PC-9 (cell line): ENCODE data around the gene USP2. TPM values are rescaled to one million over a fixed set of nuclear protein-coding genes. Genes with fewer than 3 reads are reported as not detected.

ENCODE experiments used
- BruUV-seq: library from RNA; stranded (reverse); fragments of 400-500 nt; replicated peaks from 2 replicates; lab custom pipeline; 2021; lab: Mats Ljungman, UMichigan
- CTCF ChIA-PET: fragments of 300-600 bp; sonication (Branson Sonifier 250); formaldehyde crosslinking; loops from one replicate; lab custom pipeline; 2022; ENCODE audit warnings: antibody characterized with exemption; lab: Charles Lee
- POLR2A ChIA-PET: fragments of 300-600 bp; sonication (Branson Sonifier 250); formaldehyde crosslinking; loops from one replicate; lab custom pipeline; 2022; ENCODE audit warnings: antibody characterized with exemption; ENCODE audit not compliant: unreplicated experiment; lab: Charles Lee
- DNase-seq, 2 experiments: peaks; one replicate each; pipeline versions ENCODE4 v3.0.0 to v3.0.0-alpha.2; 2015 to 2022; ENCODE audit warnings: mixed read lengths in 1 of 2
- H2AFZ ChIP-seq: fragments of 200-600 bp; sonication (generic); 2 replicates; pipeline ENCODE4 v1.8.1; 2017; ENCODE audit warnings: antibody characterized with exemption
- H3F3A ChIP-seq: fragments of 200-600 bp; sonication (generic); 2 replicates; pipeline ENCODE4 v1.8.1; 2017; ENCODE audit warnings: antibody characterized with exemption, mild to moderate bottlenecking, low read depth; ENCODE audit not compliant: insufficient read depth
- H3K27ac ChIP-seq: fragments of 200-600 bp; sonication (generic); 2 replicates; pipeline ENCODE4 v1.6.1; 2016; ENCODE audit warnings: mixed run types
- H3K27me3 ChIP-seq: fragments of 200-600 bp; sonication (generic); 2 replicates; pipeline ENCODE4 v1.6.1; 2016; ENCODE audit warnings: low read depth, mixed run types; ENCODE audit not compliant: insufficient read depth
- H3K36me3 ChIP-seq: fragments of 200-600 bp; sonication (generic); 2 replicates; pipeline ENCODE4 v1.6.1; 2016; ENCODE audit warnings: low read depth, mixed run types
- H3K4me1 ChIP-seq: fragments of 200-600 bp; sonication (generic); replicated peaks from 2 replicates; pipeline ENCODE4 v1.6.1; 2016; ENCODE audit warnings: mixed run types; ENCODE audit not compliant: insufficient read depth
- H3K4me2 ChIP-seq: fragments of 200-600 bp; sonication (generic); 2 replicates; pipeline ENCODE4 v1.6.1; 2017; ENCODE audit warnings: mixed run types
- H3K4me3 ChIP-seq: fragments of 200-600 bp; sonication (generic); 2 replicates; pipeline ENCODE4 v1.6.1; 2016; ENCODE audit warnings: mixed run types
- H3K79me2 ChIP-seq: fragments of 200-600 bp; sonication (generic); 2 replicates; pipeline ENCODE4 v1.6.1; 2017; ENCODE audit warnings: low read depth, mixed run types
- H3K9me2 ChIP-seq: fragments of 200-600 bp; sonication (generic); 2 replicates; pipeline ENCODE4 v1.8.1; 2017; ENCODE audit warnings: mild to moderate bottlenecking; ENCODE audit not compliant: insufficient read depth
- H3K9me3 ChIP-seq: fragments of 200-600 bp; sonication (generic); 2 replicates; pipeline ENCODE4 v1.8.1; 2016; ENCODE audit warnings: low read depth; ENCODE audit not compliant: insufficient read depth
- H4K20me1 ChIP-seq: fragments of 200-600 bp; sonication (generic); 2 replicates; pipeline ENCODE4 v1.8.1; 2017; ENCODE audit not compliant: insufficient read depth
- EZH2 ChIP-seq: fragments of 200-600 bp; sonication (generic); IDR thresholded peaks from 2 replicates; pipeline ENCODE4 v1.8.0; 2017; ENCODE audit warnings: antibody characterized with exemption, low read depth
- intact Hi-C: fragments of 100-400 bp; cut with micrococcal nuclease; formaldehyde crosslinking; loops from one replicate; pipeline ENCODE4 v1.10.0; 2022; ENCODE audit not compliant: unreplicated experiment
- total RNA-seq: library from RNA; stranded (reverse); gene quantifications from 2 replicates; pipeline ENCODE4 v1.2.3, GENCODE V29; 2021
- TF ChIP-seq, protein P1 (sequence below): fragments of 200-600 bp; sonication (generic); conservative IDR thresholded peaks from 2 replicates; pipeline ENCODE4 v1.6.1; 2017; ENCODE audit warnings: mixed run types, antibody characterized with exemption, mild to moderate bottlenecking, moderate library complexity

The USP2 gene
- total RNA-seq, 1 experiment from 2014 or later: 2.1 TPM

DNA sequence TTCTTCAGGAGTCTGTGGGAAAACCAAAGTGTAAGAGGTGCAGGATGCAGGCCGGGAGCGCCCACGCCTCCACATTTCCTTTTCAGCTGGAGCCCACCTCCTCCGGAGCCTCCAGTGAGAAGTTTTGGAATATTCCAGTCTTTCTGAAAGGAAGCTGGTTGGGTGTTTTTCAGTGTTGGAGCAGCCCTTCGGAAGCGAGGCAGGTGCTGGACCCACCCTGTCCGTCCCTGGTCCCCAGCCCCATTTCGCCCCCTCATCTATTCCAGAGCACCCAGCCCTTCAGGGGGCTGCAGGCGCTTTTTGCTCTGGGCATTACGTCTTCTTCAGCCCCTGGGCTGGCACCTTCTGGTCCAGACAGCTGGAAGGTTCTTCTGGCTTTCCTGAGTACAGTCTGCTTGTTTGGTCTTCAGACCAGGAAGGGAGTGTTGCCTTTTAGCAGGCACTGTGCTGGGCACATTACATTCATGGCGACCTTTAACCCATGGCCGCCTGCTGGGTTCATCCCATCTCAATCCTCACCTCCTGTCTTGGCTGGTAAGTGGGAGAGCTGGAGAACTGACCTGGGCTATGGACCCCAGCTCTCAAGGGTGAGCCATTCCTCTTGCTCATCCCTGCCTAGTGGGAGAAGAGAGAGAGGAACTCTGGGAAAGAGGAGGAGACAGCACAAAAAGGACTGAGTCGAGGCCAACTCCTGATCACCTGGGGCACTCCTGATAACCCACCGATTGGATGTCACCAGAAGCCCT, 42.2 kb upstream of the USP2 start:
- no peaks in the 10 kb centered on the region for H3K36me3 ChIP-seq
- no peaks in the 10 kb centered on the region for H3K9me2 ChIP-seq
- DNase-seq: no peak
- ChIA-PET CTCF (no interaction called here), POLR2A (no interaction called here)
- H2AFZ ChIP-seq: no peak overlapping the region
- TF ChIP-seq, protein P1, sequence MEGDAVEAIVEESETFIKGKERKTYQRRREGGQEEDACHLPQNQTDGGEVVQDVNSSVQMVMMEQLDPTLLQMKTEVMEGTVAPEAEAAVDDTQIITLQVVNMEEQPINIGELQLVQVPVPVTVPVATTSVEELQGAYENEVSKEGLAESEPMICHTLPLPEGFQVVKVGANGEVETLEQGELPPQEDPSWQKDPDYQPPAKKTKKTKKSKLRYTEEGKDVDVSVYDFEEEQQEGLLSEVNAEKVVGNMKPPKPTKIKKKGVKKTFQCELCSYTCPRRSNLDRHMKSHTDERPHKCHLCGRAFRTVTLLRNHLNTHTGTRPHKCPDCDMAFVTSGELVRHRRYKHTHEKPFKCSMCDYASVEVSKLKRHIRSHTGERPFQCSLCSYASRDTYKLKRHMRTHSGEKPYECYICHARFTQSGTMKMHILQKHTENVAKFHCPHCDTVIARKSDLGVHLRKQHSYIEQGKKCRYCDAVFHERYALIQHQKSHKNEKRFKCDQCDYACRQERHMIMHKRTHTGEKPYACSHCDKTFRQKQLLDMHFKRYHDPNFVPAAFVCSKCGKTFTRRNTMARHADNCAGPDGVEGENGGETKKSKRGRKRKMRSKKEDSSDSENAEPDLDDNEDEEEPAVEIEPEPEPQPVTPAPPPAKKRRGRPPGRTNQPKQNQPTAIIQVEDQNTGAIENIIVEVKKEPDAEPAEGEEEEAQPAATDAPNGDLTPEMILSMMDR: no peak
- no peak overlapping the region for H3K4me3 ChIP-seq
- H3K27me3 ChIP-seq: no peaks in the 10 kb centered on the region
- H3K27ac ChIP-seq: no peak overlapping the region
- no TSS peak for BruUV-seq
- no peaks in the 10 kb centered on the region for H3K4me1 ChIP-seq
- no peaks in the 10 kb centered on the region for H4K20me1 ChIP-seq
- intact Hi-C loops: no loop called here
- no peak overlapping the region for H3K4me2 ChIP-seq
- no peaks in the 10 kb centered on the region for H3F3A ChIP-seq
- no peaks in the 10 kb centered on the region for H3K79me2 ChIP-seq
- no peaks in the 10 kb centered on the region for H3K9me3 ChIP-seq

DNA sequence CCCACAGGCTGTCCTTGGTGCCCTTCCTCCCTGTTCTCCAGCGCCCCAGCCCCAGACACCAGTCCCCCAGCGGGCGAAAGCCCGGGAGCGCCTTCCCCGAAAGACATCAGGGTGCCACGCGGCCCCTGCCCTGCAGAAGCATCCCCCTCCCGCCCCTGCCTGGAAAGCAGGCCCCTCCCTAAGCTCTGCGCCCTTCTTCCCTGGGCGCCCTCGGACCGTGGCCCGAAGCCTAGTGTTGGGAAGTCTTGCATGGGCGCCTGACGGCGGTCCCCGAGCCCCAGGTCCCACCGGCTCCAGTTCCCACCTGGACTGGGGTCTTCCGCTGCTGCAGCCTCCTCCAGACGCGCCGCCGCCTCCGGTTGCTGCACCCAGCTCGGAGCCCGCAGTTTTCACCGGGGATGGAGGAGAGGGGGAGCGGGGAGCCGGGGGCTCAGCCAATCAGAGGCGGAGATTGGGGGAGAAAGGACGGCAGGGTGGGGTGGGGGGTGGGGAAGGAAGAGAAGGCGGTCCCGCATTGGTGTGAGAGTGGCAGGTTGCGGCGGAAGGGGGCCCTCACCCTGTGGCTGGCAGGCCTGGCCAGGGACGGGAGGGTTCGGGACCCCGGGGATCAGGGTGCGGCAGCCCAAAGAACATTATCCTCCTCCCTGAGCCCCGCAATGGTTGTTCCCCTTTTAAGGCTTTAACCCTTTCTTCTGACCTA, 41.5 kb upstream of the USP2 start, which contains the start of gene THY1:
TSS of gene THY1 (minus strand) at position 364 of the 700 bp plus-strand sequence. CDS start 2,267 bp downstream, outside the sequence.
- H3F3A ChIP-seq: no peaks in the 10 kb centered on the region
- TF ChIP-seq, protein P1: no peak
- no peaks in the 10 kb centered on the region for H4K20me1 ChIP-seq
- no peak within 1 kb of the TSS for H3K27ac ChIP-seq
- BruUV-seq: no TSS peak
- ChIA-PET CTCF (no interaction called here), POLR2A (no interaction called here)
- no peaks in the 10 kb centered on the region for H3K79me2 ChIP-seq
- DNase-seq: no peak
- intact Hi-C loops: no loop called here
- no peaks in the 10 kb centered on the region for H3K9me3 ChIP-seq
- H3K4me2 ChIP-seq: no peak within 1 kb of the TSS
- H2AFZ ChIP-seq: no peak within 1 kb of the TSS
- no peaks in the 10 kb centered on the region for H3K36me3 ChIP-seq
- no peaks in the 10 kb centered on the region for H3K4me1 ChIP-seq
- H3K27me3 ChIP-seq: no peaks in the 10 kb centered on the region
- no peaks in the 10 kb centered on the region for H3K9me2 ChIP-seq
- H3K4me3 ChIP-seq: no peak within 1 kb of the TSS

DNA sequence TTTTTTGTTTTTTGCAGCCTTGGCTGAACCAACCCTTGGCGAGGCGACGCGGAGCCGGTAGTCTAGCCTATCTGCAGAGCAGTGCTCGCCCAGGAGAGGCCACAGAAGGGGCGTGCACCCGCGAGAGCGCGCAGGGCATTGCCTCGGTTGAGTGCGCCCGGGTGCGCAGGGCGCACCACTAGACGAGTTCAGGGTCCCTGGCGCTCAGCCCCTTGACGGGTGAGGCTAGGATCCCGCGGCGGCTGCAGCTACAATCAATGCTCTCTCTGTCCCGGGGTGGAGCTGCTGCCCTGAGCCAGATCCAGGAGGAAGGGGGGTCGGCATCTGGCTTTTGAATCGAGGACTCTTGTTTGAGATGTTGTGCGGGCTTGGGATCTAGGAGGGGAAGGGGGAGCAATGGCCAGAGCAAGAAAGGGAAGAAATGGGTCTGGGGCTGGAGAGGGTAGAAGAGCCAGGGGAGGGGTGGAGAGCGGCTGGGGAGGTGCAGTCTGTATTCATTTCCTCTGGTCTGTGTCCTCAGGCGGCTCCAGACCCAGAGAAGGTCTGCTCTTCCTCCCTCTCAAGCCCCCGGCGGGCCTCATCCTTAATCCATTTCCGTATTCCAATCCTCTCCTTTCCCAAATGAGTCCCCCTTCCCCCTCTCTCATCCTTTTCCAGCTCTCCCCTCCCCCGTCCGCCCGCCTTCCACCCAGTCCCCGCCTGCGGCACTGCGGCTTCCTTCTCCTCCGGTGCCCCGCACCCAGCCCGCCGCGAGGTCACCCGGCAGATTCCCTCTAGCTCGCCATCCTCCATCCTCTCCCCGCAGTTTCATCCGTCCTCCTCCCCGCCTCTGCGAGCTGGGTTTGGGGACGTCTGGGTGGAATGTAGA, 40.7 kb upstream of the USP2 start:
- H3K27ac ChIP-seq: no peak overlapping the region
- H4K20me1 ChIP-seq: no peaks in the 10 kb centered on the region
- H3K9me3 ChIP-seq: no peaks in the 10 kb centered on the region
- no peak for DNase-seq
- no peaks in the 10 kb centered on the region for H3F3A ChIP-seq
- POLR2A ChIA-PET: interaction anchor here (0.6 kb wide), 1 partner anchor 10 kb away, joined by 9 read pairs; no protein-coding TSS in a partner anchor
- H3K27me3 ChIP-seq: no peaks in the 10 kb centered on the region
- H3K4me2 ChIP-seq: no peak overlapping the region
- H3K79me2 ChIP-seq: no peaks in the 10 kb centered on the region
- H3K4me1 ChIP-seq: 0 out of 2 replicates have a peak, but pooled peaks cover 3% of the 10 kb centered on the region
- H3K4me3 ChIP-seq: no peak overlapping the region
- no peaks in the 10 kb centered on the region for H3K36me3 ChIP-seq
- no TSS peak for BruUV-seq
- CTCF ChIA-PET: no interaction called here
- H2AFZ ChIP-seq: no peak overlapping the region
- TF ChIP-seq, protein P1: no peak
- no peak for TF ChIP-seq EZH2
- intact Hi-C loops: no loop called here
- no peaks in the 10 kb centered on the region for H3K9me2 ChIP-seq
